A549 treated with Mapracorat at 1 μM for 4 hours (cell line): ENCODE results near the gene PIGB. TPM values are rescaled to one million over a fixed set of nuclear protein-coding genes. Genes with fewer than 3 reads are reported as not detected.

Experiments
- total RNA-seq: library from RNA; stranded (reverse); fragments of 200-300 nt; extraction: Qiagen RNA extraction; gene quantifications from 5 replicates; pipeline ENCODE4 v1.2.3, GENCODE V29; 2022

PIGB gene
- total RNA-seq = 10.6 to 15.3 TPM (median 13.3 TPM) in 5 replicates

GRCh38 chr15:55318588-55319494, at the start of gene PIGB, which contains the start of gene PIGBOS1:
PIGB (plus strand) TSS chr15:55319222; CDS start chr15:55319251, 29 bp downstream.
PIGBOS1 (minus strand) TSS chr15:55319123; CDS start chr15:55317792, 1,331 bp downstream.

GRCh38 chr15:55289746-55290527, 29.1 kb upstream of the PIGB start, which contains the start of gene RAB27A:
RAB27A (minus strand) TSS chr15:55289813; CDS start chr15:55234934, 54,879 bp downstream.

Other genes starting within 250 kb of the PIGB start
- 89.0 to 108 TPM (median 94.1 TPM) in 5 replicates for gene RSL24D1, start 122.3 kb upstream of the PIGB start, total RNA-seq
- gene RAB27A, start 29.4 kb upstream of the PIGB start, total RNA-seq = 9.5 to 12.4 TPM (median 11.9 TPM) in 5 replicates
- 23.8 to 35.1 TPM (median 27.0 TPM) in 5 replicates for gene PIGBOS1, start 99 bp upstream of the PIGB start, total RNA-seq
- gene CCPG1, start 89.1 kb downstream of the PIGB start, total RNA-seq = 33.3 to 40.2 TPM (median 38.0 TPM) in 5 replicates
- 3.9 to 5.0 TPM (median 4.2 TPM) in 5 replicates for gene PIERCE2, start 89.3 kb downstream of the PIGB start, total RNA-seq
- 8.4 to 9.8 TPM (median 9.4 TPM) in 5 replicates for gene DNAAF4, start 189.0 kb downstream of the PIGB start, total RNA-seq